Activated effector memory CD4-positive, alpha-beta T cell treated with Interleukin-2 at 50 U/mL for 16 hours (primary cell): ENCODE data around the gene GATAD1.
"Not testable (repeated sequence)": the region's sequence is repeated elsewhere in the genome, so short reads cannot be mapped to it uniquely, and the experiment has no call there.

Source experiments
- DNase-seq: peaks from one replicate; pipeline ENCODE4 v3.0.0-alpha.2; 2020

Gene GATAD1

GRCh38 chr7:92447345-92448204, at the start of gene GATAD1:
Gene GATAD1 (plus strand): TSS chr7:92447482. CDS start chr7:92447730, 248 bp downstream.
- DNase-seq, result peak; percentile 73

GRCh38 chr7:92397542-92397941, 49.7 kb upstream of the GATAD1 start:
- no peak for DNase-seq

GRCh38 chr7:92400013-92400412, 47.3 kb upstream of the GATAD1 start:
- no peak for DNase-seq

GRCh38 chr7:92402920-92403759, 44.1 kb upstream of the GATAD1 start:
- no peak for DNase-seq

- no peak for DNase-seq
These were observed 43.6 kb upstream of the GATAD1 start for GRCh38 chr7:92403760-92404074.

- DNase-seq, result no peak
These were observed 43.1 kb upstream of the GATAD1 start for GRCh38 chr7:92404170-92404614.

GRCh38 chr7:92409357-92409756, 37.9 kb upstream of the GATAD1 start:
- no peak for DNase-seq

GRCh38 chr7:92410162-92410561, 37.1 kb upstream of the GATAD1 start:
- DNase-seq, result not testable (repeated sequence)

GRCh38 chr7:92412745-92413144, 34.5 kb upstream of the GATAD1 start:
- no peak for DNase-seq

GRCh38 chr7:92413550-92413949, 33.7 kb upstream of the GATAD1 start:
- no peak for DNase-seq

- no peak for DNase-seq
These were observed 32.1 kb upstream of the GATAD1 start for GRCh38 chr7:92415225-92415624.

GRCh38 chr7:92417913-92418312, 29.4 kb upstream of the GATAD1 start:
- DNase-seq, result no peak

- DNase-seq, result no peak
These were observed 25.4 kb upstream of the GATAD1 start for GRCh38 chr7:92421676-92422435.

- no peak for DNase-seq
These were observed 24.4 kb upstream of the GATAD1 start for GRCh38 chr7:92422926-92423325.

GRCh38 chr7:92423710-92424131, 23.6 kb upstream of the GATAD1 start:
- DNase-seq, result no peak

- no peak for DNase-seq
These were observed 21.9 kb upstream of the GATAD1 start for GRCh38 chr7:92425311-92425947.

- DNase-seq, result no peak
These were observed 20.1 kb upstream of the GATAD1 start for GRCh38 chr7:92427193-92427592.

GRCh38 chr7:92432299-92432946, 14.9 kb upstream of the GATAD1 start:
- no peak for DNase-seq

- DNase-seq, result no peak
These were observed 14.3 kb upstream of the GATAD1 start for GRCh38 chr7:92433019-92433418.

- no peak for DNase-seq
These were observed 11.7 kb upstream of the GATAD1 start for GRCh38 chr7:92435542-92435941.

GRCh38 chr7:92436612-92437445, 10.5 kb upstream of the GATAD1 start:
- no peak for DNase-seq
